HEK293 (cell line): ENCODE results near the gene SYNE3.

Experiments
- GLI2 ChIP-seq: fragments of 450-650 bp; formaldehyde crosslinking; IDR thresholded peaks from 2 replicates; pipeline ENCODE4; 2017; ENCODE audit warnings: missing biosample characterization, missing genetic modification characterization, low read depth, borderline replicate concordance
- HIC1 ChIP-seq: fragments of 450-650 bp; formaldehyde crosslinking; IDR thresholded peaks from 2 replicates; pipeline ENCODE4 v1.5.1; 2016; ENCODE audit warnings: missing biosample characterization, missing genetic modification characterization
- IKZF3 ChIP-seq: fragments of 450-650 bp; IDR thresholded peaks from 2 replicates; pipeline ENCODE4 v1.5.0; 2018; ENCODE audit warnings: missing biosample characterization, mild to moderate bottlenecking, missing genetic modification characterization, moderate library complexity
- REPIN1 ChIP-seq: fragments of 450-650 bp; formaldehyde crosslinking; IDR thresholded peaks from 2 replicates; pipeline ENCODE4 v1.5.1; 2017; ENCODE audit warnings: missing biosample characterization, missing genetic modification characterization, low read depth
- SP3 ChIP-seq: fragments of 450-650 bp; formaldehyde crosslinking; IDR thresholded peaks from 2 replicates; pipeline ENCODE4 v1.5.1; 2016; ENCODE audit warnings: missing biosample characterization, missing genetic modification characterization
- YY1 ChIP-seq: fragments of 450-650 bp; formaldehyde crosslinking; IDR thresholded peaks from 2 replicates; pipeline ENCODE4 v1.5.1; 2018; ENCODE audit warnings: missing biosample characterization, missing genetic modification characterization
- ZBTB6 ChIP-seq: fragments of 450-650 bp; formaldehyde crosslinking; IDR thresholded peaks from 2 replicates; pipeline ENCODE4 v1.5.1; 2017; ENCODE audit warnings: missing biosample characterization, missing genetic modification characterization
- ZEB2 ChIP-seq: fragments of 450-650 bp; formaldehyde crosslinking; IDR thresholded peaks from 2 replicates; pipeline ENCODE4 v1.5.1; 2016; ENCODE audit warnings: missing biosample characterization, missing genetic modification characterization
- ZNF114 ChIP-seq: fragments of 450-650 bp; formaldehyde crosslinking; IDR thresholded peaks from 2 replicates; pipeline ENCODE4 v1.5.0; 2017; ENCODE audit warnings: missing biosample characterization, missing genetic modification characterization
- ZNF148 ChIP-seq: fragments of 450-650 bp; formaldehyde crosslinking; IDR thresholded peaks from 2 replicates; pipeline ENCODE4 v1.5.0; 2017; ENCODE audit warnings: missing biosample characterization, missing genetic modification characterization, borderline replicate concordance
- ZNF184 ChIP-seq: fragments of 450-650 bp; IDR thresholded peaks from 2 replicates; pipeline ENCODE4 v1.5.1; 2018; ENCODE audit warnings: missing biosample characterization, mild to moderate bottlenecking, missing genetic modification characterization
- ZNF2 ChIP-seq: fragments of 450-650 bp; formaldehyde crosslinking; IDR thresholded peaks from 2 replicates; pipeline ENCODE4 v1.5.1; 2016; ENCODE audit warnings: missing biosample characterization, missing genetic modification characterization
- ZNF280D ChIP-seq: fragments of 450-650 bp; formaldehyde crosslinking; IDR thresholded peaks from 2 replicates; pipeline ENCODE4 v1.5.1; 2016; ENCODE audit warnings: missing biosample characterization, missing genetic modification characterization
- ZNF302 ChIP-seq: fragments of 450-650 bp; formaldehyde crosslinking; IDR thresholded peaks from 2 replicates; pipeline ENCODE4 v1.5.1; 2016; ENCODE audit warnings: missing biosample characterization, missing genetic modification characterization, low read depth
- ZNF324 ChIP-seq: fragments of 450-650 bp; formaldehyde crosslinking; IDR thresholded peaks from 2 replicates; pipeline ENCODE4 v1.5.1; 2016; ENCODE audit warnings: missing biosample characterization, missing genetic modification characterization
- ZNF354C ChIP-seq: fragments of 450-650 bp; formaldehyde crosslinking; IDR thresholded peaks from 2 replicates; pipeline ENCODE4 v1.5.1; 2016; ENCODE audit warnings: missing biosample characterization, missing genetic modification characterization, low read depth, borderline replicate concordance
- ZNF544 ChIP-seq: fragments of 450-650 bp; formaldehyde crosslinking; IDR thresholded peaks from 2 replicates; pipeline ENCODE4 v1.5.0; 2017; ENCODE audit warnings: missing biosample characterization, missing genetic modification characterization
- ZNF596 ChIP-seq: fragments of 450-650 bp; IDR thresholded peaks from 2 replicates; pipeline ENCODE4 v1.5.0; 2018; ENCODE audit warnings: missing biosample characterization, mild to moderate bottlenecking, missing genetic modification characterization, moderate library complexity
- ZNF621 ChIP-seq: fragments of 450-650 bp; formaldehyde crosslinking; IDR thresholded peaks from 2 replicates; pipeline ENCODE4 v1.5.1; 2017; ENCODE audit warnings: missing biosample characterization, missing genetic modification characterization
- ZNF670 ChIP-seq: fragments of 450-650 bp; formaldehyde crosslinking; IDR thresholded peaks from 2 replicates; pipeline ENCODE4 v1.5.1; 2016; ENCODE audit warnings: missing biosample characterization, missing genetic modification characterization, low read depth
- ZNF792 ChIP-seq: fragments of 450-650 bp; formaldehyde crosslinking; IDR thresholded peaks from 2 replicates; pipeline ENCODE4 v1.5.1; 2016; ENCODE audit warnings: missing biosample characterization, missing genetic modification characterization
- TF ChIP-seq, protein P1 (sequence below): fragments of 450-650 bp; formaldehyde crosslinking; IDR thresholded peaks from 2 replicates; pipeline ENCODE4 v1.5.1; 2016; ENCODE audit warnings: missing biosample characterization, missing genetic modification characterization, borderline replicate concordance
- TF ChIP-seq, protein P2 (sequence below): fragments of 450-650 bp; formaldehyde crosslinking; IDR thresholded peaks from 2 replicates; pipeline ENCODE4 v1.5.1; 2016; ENCODE audit warnings: missing biosample characterization, missing genetic modification characterization

The SYNE3 gene

GRCh38 chr14:95483309-95484165, 32.9 kb downstream of the SYNE3 start (continued):
- no peak for TF ChIP-seq REPIN1 (tag by site-specific recombination)
- no peak for TF ChIP-seq ZBTB6 (tag by site-specific recombination)
- no peak for TF ChIP-seq ZNF596 (tag by site-specific recombination)
- TF ChIP-seq IKZF3 (tag by site-specific recombination) = peak; percentile 25; the same call in 1 of the 2 replicates
- TF ChIP-seq ZNF148 (tag by site-specific recombination) = no peak
- no peak for TF ChIP-seq ZNF280D
- TF ChIP-seq, protein P1, sequence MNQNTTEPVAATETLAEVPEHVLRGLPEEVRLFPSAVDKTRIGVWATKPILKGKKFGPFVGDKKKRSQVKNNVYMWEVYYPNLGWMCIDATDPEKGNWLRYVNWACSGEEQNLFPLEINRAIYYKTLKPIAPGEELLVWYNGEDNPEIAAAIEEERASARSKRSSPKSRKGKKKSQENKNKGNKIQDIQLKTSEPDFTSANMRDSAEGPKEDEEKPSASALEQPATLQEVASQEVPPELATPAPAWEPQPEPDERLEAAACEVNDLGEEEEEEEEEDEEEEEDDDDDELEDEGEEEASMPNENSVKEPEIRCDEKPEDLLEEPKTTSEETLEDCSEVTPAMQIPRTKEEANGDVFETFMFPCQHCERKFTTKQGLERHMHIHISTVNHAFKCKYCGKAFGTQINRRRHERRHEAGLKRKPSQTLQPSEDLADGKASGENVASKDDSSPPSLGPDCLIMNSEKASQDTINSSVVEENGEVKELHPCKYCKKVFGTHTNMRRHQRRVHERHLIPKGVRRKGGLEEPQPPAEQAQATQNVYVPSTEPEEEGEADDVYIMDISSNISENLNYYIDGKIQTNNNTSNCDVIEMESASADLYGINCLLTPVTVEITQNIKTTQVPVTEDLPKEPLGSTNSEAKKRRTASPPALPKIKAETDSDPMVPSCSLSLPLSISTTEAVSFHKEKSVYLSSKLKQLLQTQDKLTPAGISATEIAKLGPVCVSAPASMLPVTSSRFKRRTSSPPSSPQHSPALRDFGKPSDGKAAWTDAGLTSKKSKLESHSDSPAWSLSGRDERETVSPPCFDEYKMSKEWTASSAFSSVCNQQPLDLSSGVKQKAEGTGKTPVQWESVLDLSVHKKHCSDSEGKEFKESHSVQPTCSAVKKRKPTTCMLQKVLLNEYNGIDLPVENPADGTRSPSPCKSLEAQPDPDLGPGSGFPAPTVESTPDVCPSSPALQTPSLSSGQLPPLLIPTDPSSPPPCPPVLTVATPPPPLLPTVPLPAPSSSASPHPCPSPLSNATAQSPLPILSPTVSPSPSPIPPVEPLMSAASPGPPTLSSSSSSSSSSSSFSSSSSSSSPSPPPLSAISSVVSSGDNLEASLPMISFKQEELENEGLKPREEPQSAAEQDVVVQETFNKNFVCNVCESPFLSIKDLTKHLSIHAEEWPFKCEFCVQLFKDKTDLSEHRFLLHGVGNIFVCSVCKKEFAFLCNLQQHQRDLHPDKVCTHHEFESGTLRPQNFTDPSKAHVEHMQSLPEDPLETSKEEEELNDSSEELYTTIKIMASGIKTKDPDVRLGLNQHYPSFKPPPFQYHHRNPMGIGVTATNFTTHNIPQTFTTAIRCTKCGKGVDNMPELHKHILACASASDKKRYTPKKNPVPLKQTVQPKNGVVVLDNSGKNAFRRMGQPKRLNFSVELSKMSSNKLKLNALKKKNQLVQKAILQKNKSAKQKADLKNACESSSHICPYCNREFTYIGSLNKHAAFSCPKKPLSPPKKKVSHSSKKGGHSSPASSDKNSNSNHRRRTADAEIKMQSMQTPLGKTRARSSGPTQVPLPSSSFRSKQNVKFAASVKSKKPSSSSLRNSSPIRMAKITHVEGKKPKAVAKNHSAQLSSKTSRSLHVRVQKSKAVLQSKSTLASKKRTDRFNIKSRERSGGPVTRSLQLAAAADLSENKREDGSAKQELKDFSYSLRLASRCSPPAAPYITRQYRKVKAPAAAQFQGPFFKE (tag by site-specific recombination) = no peak
- TF ChIP-seq GLI2 = no peak
- TF ChIP-seq HIC1 (tag by site-specific recombination) = no peak
- TF ChIP-seq, protein P2, sequence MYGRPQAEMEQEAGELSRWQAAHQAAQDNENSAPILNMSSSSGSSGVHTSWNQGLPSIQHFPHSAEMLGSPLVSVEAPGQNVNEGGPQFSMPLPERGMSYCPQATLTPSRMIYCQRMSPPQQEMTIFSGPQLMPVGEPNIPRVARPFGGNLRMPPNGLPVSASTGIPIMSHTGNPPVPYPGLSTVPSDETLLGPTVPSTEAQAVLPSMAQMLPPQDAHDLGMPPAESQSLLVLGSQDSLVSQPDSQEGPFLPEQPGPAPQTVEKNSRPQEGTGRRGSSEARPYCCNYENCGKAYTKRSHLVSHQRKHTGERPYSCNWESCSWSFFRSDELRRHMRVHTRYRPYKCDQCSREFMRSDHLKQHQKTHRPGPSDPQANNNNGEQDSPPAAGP (tag by site-specific recombination) = peak; percentile 92
- TF ChIP-seq SP3 (tag by site-specific recombination) = 0 out of 2 replicates have a peak, but pooled peaks have one; percentile 22
- TF ChIP-seq ZNF184 (tag by site-specific recombination) = no peak
- no peak for TF ChIP-seq ZNF302
- no peak for TF ChIP-seq ZNF792
- no peak for TF ChIP-seq YY1 (tag by site-specific recombination)
- TF ChIP-seq ZNF114 = no peak
- TF ChIP-seq ZNF2 (tag by site-specific recombination) = no peak
- no peak for TF ChIP-seq ZNF354C (tag by site-specific recombination)
- no peak for TF ChIP-seq ZNF621 (tag by site-specific recombination)
- no peak for TF ChIP-seq ZNF670 (tag by site-specific recombination)
- no peak; the same call in 1 of the 2 replicates for TF ChIP-seq ZNF324 (tag by site-specific recombination)
- TF ChIP-seq ZNF544 (tag by site-specific recombination) = no peak
- peak; percentile 64 for TF ChIP-seq ZEB2
